ENCODE measurements around the gene TCERG1L. TPM values are rescaled to one million over a fixed set of nuclear protein-coding genes. Genes with fewer than 3 reads are reported as not detected.

TCERG1L gene
- total RNA-seq, 1 experiment from 2014 or later, result not detected

- no peak overlapping the region for H2AFZ ChIP-seq
- H3K79me2 ChIP-seq (ENCODE audit: low read depth), result no peaks in the 10 kb centered on the region
- CTCF ChIA-PET, result no interaction called here
- peaks cover 27% of the 10 kb centered on the region for H3K27me3 ChIP-seq (ENCODE audit: insufficient read depth, low read depth)
- no peaks in the 10 kb centered on the region for H4K20me1 ChIP-seq (ENCODE audit: insufficient read depth)
- H3F3A ChIP-seq (ENCODE audit: insufficient read depth, low read depth), result no peaks in the 10 kb centered on the region
- TF ChIP-seq EZH2 (IDR thresholded peaks at IDR 0.05; ENCODE audit: low read depth), result no peak
- no peak for TF ChIP-seq CTCF (conservative IDR thresholded peaks at IDR 0.05)
- H3K9me3 ChIP-seq (ENCODE audit: insufficient read depth, low read depth), result no peaks in the 10 kb centered on the region
- no peaks in the 10 kb centered on the region for H3K4me1 ChIP-seq (replicated peaks; ENCODE audit: insufficient read depth)
- DNase-seq, result no peak
- intact Hi-C loops (cut with micrococcal nuclease; ENCODE audit: unreplicated experiment), result no loop called here
- no peak overlapping the region for H3K27ac ChIP-seq
- H3K4me3 ChIP-seq, result no peak overlapping the region
- no peaks in the 10 kb centered on the region for H3K9me2 ChIP-seq (ENCODE audit: insufficient read depth)
- no peak overlapping the region for H3K4me2 ChIP-seq
- H3K36me3 ChIP-seq (ENCODE audit: low read depth), result no peaks in the 10 kb centered on the region
- POLR2A ChIA-PET (ENCODE audit: unreplicated experiment), result no interaction called here
- BruUV-seq (replicated peaks), result no TSS peak
Observed at GRCh38 chr10:131202990-131203389, 108.5 kb downstream of the TCERG1L start.

- Histone ChIP-seq H3K36me3 (ENCODE audit: low read depth) (no peaks in the 10 kb centered on the region), H3K27ac (no peak overlapping the region), H3K4me1 (replicated peaks; ENCODE audit: insufficient read depth) (no peaks in the 10 kb centered on the region), H3K4me2 (no peak overlapping the region), H2AFZ (no peak overlapping the region), H3K9me2 (ENCODE audit: insufficient read depth) (no peaks in the 10 kb centered on the region), H3F3A (ENCODE audit: insufficient read depth, low read depth) (no peaks in the 10 kb centered on the region), H3K9me3 (ENCODE audit: insufficient read depth, low read depth) (no peaks in the 10 kb centered on the region), H3K27me3 (ENCODE audit: insufficient read depth, low read depth) (peaks cover 30% of the 10 kb centered on the region), H3K4me3 (no peak overlapping the region), H4K20me1 (ENCODE audit: insufficient read depth) (no peaks in the 10 kb centered on the region), H3K79me2 (ENCODE audit: low read depth) (no peaks in the 10 kb centered on the region)
- TF ChIP-seq EZH2 (IDR thresholded peaks at IDR 0.05; ENCODE audit: low read depth), result no peak
- no peak for TF ChIP-seq CTCF (conservative IDR thresholded peaks at IDR 0.05)
- BruUV-seq (replicated peaks), result no TSS peak
- DNase-seq, result no peak
- intact Hi-C loops (cut with micrococcal nuclease; ENCODE audit: unreplicated experiment), result no loop called here
- POLR2A ChIA-PET (ENCODE audit: unreplicated experiment), result no interaction called here
- CTCF ChIA-PET, result no interaction called here
Observed at GRCh38 chr10:131201741-131202515, 109.6 kb downstream of the TCERG1L start.

- Histone ChIP-seq H4K20me1 (ENCODE audit: insufficient read depth) (no peaks in the 10 kb centered on the region), H3K4me1 (replicated peaks; ENCODE audit: insufficient read depth) (no peaks in the 10 kb centered on the region), H3K4me2 (no peak overlapping the region), H3F3A (ENCODE audit: insufficient read depth, low read depth) (no peaks in the 10 kb centered on the region), H3K9me3 (ENCODE audit: insufficient read depth, low read depth) (no peaks in the 10 kb centered on the region), H3K36me3 (ENCODE audit: low read depth) (no peaks in the 10 kb centered on the region), H3K27ac (no peak overlapping the region), H3K27me3 (ENCODE audit: insufficient read depth, low read depth) (peaks cover 40% of the 10 kb centered on the region), H2AFZ (no peak overlapping the region), H3K79me2 (ENCODE audit: low read depth) (no peaks in the 10 kb centered on the region), H3K9me2 (ENCODE audit: insufficient read depth) (no peaks in the 10 kb centered on the region), H3K4me3 (no peak overlapping the region)
- CTCF ChIA-PET, result no interaction called here
- TF ChIP-seq EZH2 (IDR thresholded peaks at IDR 0.05; ENCODE audit: low read depth) (no peak), CTCF (conservative IDR thresholded peaks at IDR 0.05) (no peak)
- DNase-seq, result no peak
- BruUV-seq (replicated peaks), result no TSS peak
- POLR2A ChIA-PET (ENCODE audit: unreplicated experiment), result no interaction called here
- intact Hi-C loops (cut with micrococcal nuclease; ENCODE audit: unreplicated experiment), result no loop called here
Observed at GRCh38 chr10:131200856-131201470, 110.6 kb downstream of the TCERG1L start.

All from PC-9 (cell line).